H1 (cell line): ENCODE data around the gene LBR. TPM values are rescaled to one million over a fixed set of nuclear protein-coding genes. Genes with fewer than 3 reads are reported as not detected.

Experiments used
- CTCF ChIA-PET: fragments of 300-600 bp; sonication (Branson Sonifier 250); formaldehyde crosslinking; loops from one replicate; lab custom pipeline; 2021; ENCODE audit not compliant: partially characterized antibody; lab: Charles Lee
- POLR2A ChIA-PET: fragments of 300-600 bp; sonication (Branson Sonifier 250); formaldehyde crosslinking; loops from one replicate; lab custom pipeline; 2021; ENCODE audit warnings: inconsistent platforms; ENCODE audit not compliant: partially characterized antibody; lab: Charles Lee
- DNase-seq, 2 experiments: peaks; one replicate each; pipeline versions ENCODE4 v3.0.0 to v3.0.0-alpha.2; 2010 to 2022; ENCODE audit warnings: low spot score in 2 of 2, low read depth in 1 of 2, mixed read lengths in 1 of 2
- FAIRE-seq: peaks from 2 replicates; lab custom pipeline; 2011; peaks lifted over from hg19 to GRCh38; lab: Jason Lieb, UNC
- H2AFZ ChIP-seq: 2 replicates; pipeline ENCODE4 v1.8.1; 2012; ENCODE audit warnings: low read length, inconsistent platforms
- H2AK5ac ChIP-seq: 2 replicates; pipeline ENCODE4 v1.6.1; 2013; ENCODE audit warnings: low read depth, low read length
- H2BK120ac ChIP-seq: replicated peaks from 2 replicates; pipeline ENCODE3; 2013; ENCODE audit warnings: low read depth, low read length, inconsistent platforms
- H2BK12ac ChIP-seq: 2 replicates; pipeline ENCODE4 v1.6.1; 2013; ENCODE audit warnings: low read depth, low read length
- H2BK15ac ChIP-seq: 2 replicates; pipeline ENCODE4 v1.6.1; 2013; ENCODE audit warnings: low read length
- H2BK20ac ChIP-seq: 2 replicates; pipeline ENCODE4 v1.6.1; 2013; ENCODE audit warnings: low read length
- H2BK5ac ChIP-seq: 2 replicates; pipeline ENCODE4 v1.6.1; 2013; ENCODE audit warnings: low read depth, low read length
- H3K14ac ChIP-seq: 2 replicates; pipeline ENCODE4 v1.6.1; 2013; ENCODE audit warnings: inconsistent platforms; ENCODE audit not compliant: insufficient read length
- H3K18ac ChIP-seq: 2 replicates; pipeline ENCODE4 v1.6.1; 2013; ENCODE audit warnings: low read length; ENCODE audit errors: extremely low read depth
- H3K23ac ChIP-seq: 2 replicates; pipeline ENCODE4 v1.6.1; 2013; ENCODE audit warnings: inconsistent platforms; ENCODE audit not compliant: insufficient read length
- H3K23me2 ChIP-seq: 2 replicates; pipeline ENCODE4 v1.6.1; 2013; ENCODE audit warnings: low read depth, low read length
- H3K27ac ChIP-seq: 2 replicates; pipeline ENCODE4 v1.6.1; 2011; ENCODE audit warnings: low read depth, low read length, inconsistent platforms
- H3K27me3 ChIP-seq, 4 experiments: replicated peaks in 1 of 4; 1 replicate in 1 of 4; 2 replicates in 3 of 4; pipeline versions ENCODE4 v1.6.1 to v1.8.1; 2011 to 2013; ENCODE audit warnings: low read length in 3 of 4, mild to moderate bottlenecking in 3 of 4, inconsistent platforms in 2 of 4, mixed read lengths in 2 of 4, moderate library complexity in 1 of 4; ENCODE audit not compliant: control insufficient read depth in 3 of 4, insufficient read depth in 3 of 4; ENCODE audit errors: extremely low read depth in 1 of 4
- H3K36me3 ChIP-seq, 4 experiments: 2 replicates each; pipeline versions ENCODE4 v1.6.1 to v1.8.1; 2011 to 2013; ENCODE audit warnings: mild to moderate bottlenecking in 4 of 4, low read length in 3 of 4, moderate library complexity in 2 of 4, control low read depth in 1 of 4, inconsistent platforms in 1 of 4; ENCODE audit not compliant: insufficient read depth in 4 of 4, control insufficient read depth in 2 of 4
- H3K4ac ChIP-seq: replicated peaks from 2 replicates; pipeline ENCODE3; 2013; ENCODE audit warnings: low read length, low read depth, mixed read lengths, inconsistent platforms; ENCODE audit not compliant: insufficient read length
- H3K4me1 ChIP-seq, 4 experiments: replicated peaks in 1 of 4; 1 replicate in 1 of 4; 2 replicates in 3 of 4; pipeline versions ENCODE4 v1.6.1 to v1.8.1; 2011 to 2013; ENCODE audit warnings: low read length in 3 of 4, inconsistent platforms in 2 of 4, mixed read lengths in 1 of 4; ENCODE audit not compliant: insufficient read depth in 4 of 4, control insufficient read depth in 3 of 4
- H3K4me2 ChIP-seq, 2 experiments: 2 replicates each; pipeline versions ENCODE4 v1.6.1 to v1.8.1; 2011 to 2013; ENCODE audit warnings: low read depth in 2 of 2, low read length in 2 of 2, control low read depth in 1 of 2, inconsistent platforms in 1 of 2, mild to moderate bottlenecking in 1 of 2; ENCODE audit not compliant: insufficient read depth in 1 of 2
- H3K4me3 ChIP-seq, 4 experiments: fragments of 200-600, 300-600 bp in 1 of 4; sonication (generic), shearing (Covaris generic), sonication (Bioruptor Twin) in 1 of 4; 2 replicates each; pipeline versions ENCODE4 v1.5.1 to v1.8.1; 2011 to 2016; ENCODE audit warnings: low read length in 4 of 4, low read depth in 3 of 4, control low read depth in 2 of 4, inconsistent platforms in 2 of 4, mild to moderate bottlenecking in 2 of 4, mixed read lengths in 1 of 4, moderate library complexity in 1 of 4; ENCODE audit not compliant: insufficient read depth in 2 of 4; ENCODE audit errors: extremely low read depth in 1 of 4
- H3K56ac ChIP-seq: replicated peaks from 2 replicates; pipeline ENCODE3; 2013; ENCODE audit warnings: low read depth, mild to moderate bottlenecking, mixed read lengths, low read length, inconsistent platforms; ENCODE audit not compliant: insufficient read length
- H3K79me1 ChIP-seq: 2 replicates; pipeline ENCODE4 v1.6.1; 2013; ENCODE audit warnings: low read depth, low read length, control low read depth
- H3K79me2 ChIP-seq, 2 experiments: 2 replicates each; pipeline versions ENCODE4 v1.6.1 to v1.8.1; 2012 to 2013; ENCODE audit warnings: low read length in 2 of 2, mild to moderate bottlenecking in 2 of 2, inconsistent platforms in 1 of 2; ENCODE audit not compliant: insufficient read depth in 2 of 2, control insufficient read depth in 1 of 2
- H3K9ac ChIP-seq, 4 experiments: replicated peaks in 1 of 4; 1 replicate in 1 of 4; 2 replicates in 3 of 4; pipeline versions ENCODE4 v1.6.1 to v1.8.1; 2011 to 2013; ENCODE audit warnings: low read depth in 3 of 4, low read length in 3 of 4, control low read depth in 2 of 4, mild to moderate bottlenecking in 2 of 4, moderate library complexity in 2 of 4, inconsistent platforms in 1 of 4; ENCODE audit errors: extremely low read depth in 1 of 4
- H3K9me3 ChIP-seq, 2 experiments: 2 replicates each; pipeline versions ENCODE4 v1.6.1 to v1.8.1; 2012 to 2013; ENCODE audit warnings: mild to moderate bottlenecking in 2 of 2, moderate library complexity in 2 of 2, control low read depth in 1 of 2, inconsistent platforms in 1 of 2, low read depth in 1 of 2, low read length in 1 of 2, mixed read lengths in 1 of 2; ENCODE audit not compliant: insufficient read depth in 2 of 2
- H4K20me1 ChIP-seq, 2 experiments: replicated peaks in 1 of 2; 2 replicates each; pipeline versions ENCODE3 to v1.8.1; 2011 to 2013; ENCODE audit warnings: inconsistent platforms in 2 of 2, low read length in 2 of 2, mild to moderate bottlenecking in 1 of 2; ENCODE audit not compliant: insufficient read depth in 2 of 2, control insufficient read depth in 1 of 2
- H4K5ac ChIP-seq: 2 replicates; pipeline ENCODE4 v1.6.1; 2013; ENCODE audit warnings: low read length, low read depth, mixed read lengths, inconsistent platforms; ENCODE audit not compliant: insufficient read length
- H4K8ac ChIP-seq: 2 replicates; pipeline ENCODE4 v1.8.0; 2013; ENCODE audit warnings: mild to moderate bottlenecking, moderate library complexity, low read length, inconsistent platforms; ENCODE audit not compliant: insufficient read depth; ENCODE audit errors: extremely low read depth
- H4K91ac ChIP-seq: replicated peaks from 2 replicates; pipeline ENCODE3; 2013; ENCODE audit warnings: low read length, mixed read lengths, inconsistent platforms; ENCODE audit not compliant: insufficient read length
- BRCA1 ChIP-seq: IDR thresholded peaks from 2 replicates; pipeline ENCODE4 v1.6.1; 2012; ENCODE audit warnings: low read depth, low read length, improper control_type of control experiment
- CHD1 ChIP-seq: IDR thresholded peaks from 2 replicates; pipeline ENCODE4 v1.6.1; 2012; ENCODE audit warnings: low read depth, low read length, improper control_type of control experiment
- EZH2 ChIP-seq: fragments of 200-600 bp; sonication (generic); IDR thresholded peaks from 2 replicates; pipeline ENCODE4 v1.7.1; 2012; ENCODE audit warnings: low read depth, mild to moderate bottlenecking, moderate library complexity, low read length, inconsistent platforms; ENCODE audit not compliant: severe bottlenecking
- FOSL1 ChIP-seq: IDR thresholded peaks from 2 replicates; pipeline ENCODE4 v1.6.1; 2011; ENCODE audit warnings: mild to moderate bottlenecking, low read depth, low read length, moderate library complexity; ENCODE audit not compliant: insufficient read depth
- HDAC2 ChIP-seq, 2 experiments: fragments of 300-600 bp in 1 of 2; sonication (generic) in 1 of 2; IDR thresholded peaks; 2 replicates each; pipeline ENCODE4 v1.6.1; 2011 to 2012; ENCODE audit warnings: low read depth in 2 of 2, low read length in 2 of 2, mild to moderate bottlenecking in 2 of 2, moderate library complexity in 2 of 2, borderline replicate concordance in 1 of 2, inconsistent platforms in 1 of 2
- KDM4A ChIP-seq: IDR thresholded peaks from one replicate; pipeline ENCODE4 v1.7.1; 2012; ENCODE audit warnings: low read depth, mild to moderate bottlenecking, moderate library complexity, low read length, inconsistent platforms; ENCODE audit not compliant: severe bottlenecking
- RNF2 ChIP-seq: fragments of 200-900, 300-1000 bp; sonication (generic); IDR thresholded peaks from 2 replicates; pipeline ENCODE4 v1.7.1; 2016; ENCODE audit warnings: borderline replicate concordance, low read depth, mild to moderate bottlenecking, antibody characterized with exemption, low read length; ENCODE audit not compliant: poor library complexity, severe bottlenecking; ENCODE audit errors: missing control alignments
- SIRT6 ChIP-seq: IDR thresholded peaks from one replicate; pipeline ENCODE4 v1.7.1; 2012; ENCODE audit warnings: low read length, inconsistent platforms
- SIX5 ChIP-seq: IDR thresholded peaks from 2 replicates; pipeline ENCODE4 v1.6.1; 2011; ENCODE audit warnings: mild to moderate bottlenecking, low read depth, low read length
- TAF7 ChIP-seq: optimal IDR thresholded peaks from 2 replicates; pipeline ENCODE3; 2011; ENCODE audit warnings: low read depth, mild to moderate bottlenecking, inconsistent platforms, low read length, moderate library complexity, borderline replicate concordance
- ZNF274 ChIP-seq: IDR thresholded peaks from 2 replicates; pipeline ENCODE4 v1.7.0; 2012; ENCODE audit warnings: low read length, borderline replicate concordance; ENCODE audit errors: extremely low read depth
- WGBS, 2 experiments: shearing (Covaris generic) in 1 of 2; methylation state at CpG; one replicate each; pipeline versions ENCODE4 v1.1.6 to v1.1.7; 2013 to 2015; ENCODE audit warnings: low lambda C conversion rate in 2 of 2, mixed read lengths in 2 of 2, inconsistent platforms in 1 of 2, low coverage in 1 of 2, missing lambda C conversion rate in 1 of 2; ENCODE audit not compliant: insufficient replicate concordance in 2 of 2, insufficient coverage in 1 of 2, insufficient read length in 1 of 2; ENCODE audit errors: extremely low coverage in 1 of 2, missing lambda C conversion rate in 1 of 2; 5-methylcytosine and 5-hydroxymethylcytosine counted together
- polyA plus RNA-seq, 7 experiments: library from polyadenylated mRNA; depleted of rRNA in 3 of 7; stranded (reverse) in 5 of 7; unstranded in 2 of 7; fragments of >200 nt in 5 of 7; fragments of 200-250 nt in 2 of 7; gene quantifications; 1 replicate in 5 of 7; 2 replicates in 1 of 7; 4 replicates in 1 of 7; pipeline versions ENCODE4 v1.2.1 to v1.2.3, GENCODE V29; 2011 to 2013; ENCODE audit warnings: missing spikeins in 2 of 7, mixed read lengths in 2 of 7
- total RNA-seq: library from RNA; stranded (reverse); fragmentation: NEBNext Ultra II Directional; extraction: Animal tissue kit (Norgen Biotek cat#: 25700); gene quantifications from 2 replicates; pipeline ENCODE4 v1.2.1, GENCODE V29; 2021

The LBR gene
- total and polyA plus RNA-seq, 2 of the 8 experiments (the other 6 are each of a cell fraction or from before 2014, with no cell fraction given), result 32.1 to 89.8 TPM

DNA sequence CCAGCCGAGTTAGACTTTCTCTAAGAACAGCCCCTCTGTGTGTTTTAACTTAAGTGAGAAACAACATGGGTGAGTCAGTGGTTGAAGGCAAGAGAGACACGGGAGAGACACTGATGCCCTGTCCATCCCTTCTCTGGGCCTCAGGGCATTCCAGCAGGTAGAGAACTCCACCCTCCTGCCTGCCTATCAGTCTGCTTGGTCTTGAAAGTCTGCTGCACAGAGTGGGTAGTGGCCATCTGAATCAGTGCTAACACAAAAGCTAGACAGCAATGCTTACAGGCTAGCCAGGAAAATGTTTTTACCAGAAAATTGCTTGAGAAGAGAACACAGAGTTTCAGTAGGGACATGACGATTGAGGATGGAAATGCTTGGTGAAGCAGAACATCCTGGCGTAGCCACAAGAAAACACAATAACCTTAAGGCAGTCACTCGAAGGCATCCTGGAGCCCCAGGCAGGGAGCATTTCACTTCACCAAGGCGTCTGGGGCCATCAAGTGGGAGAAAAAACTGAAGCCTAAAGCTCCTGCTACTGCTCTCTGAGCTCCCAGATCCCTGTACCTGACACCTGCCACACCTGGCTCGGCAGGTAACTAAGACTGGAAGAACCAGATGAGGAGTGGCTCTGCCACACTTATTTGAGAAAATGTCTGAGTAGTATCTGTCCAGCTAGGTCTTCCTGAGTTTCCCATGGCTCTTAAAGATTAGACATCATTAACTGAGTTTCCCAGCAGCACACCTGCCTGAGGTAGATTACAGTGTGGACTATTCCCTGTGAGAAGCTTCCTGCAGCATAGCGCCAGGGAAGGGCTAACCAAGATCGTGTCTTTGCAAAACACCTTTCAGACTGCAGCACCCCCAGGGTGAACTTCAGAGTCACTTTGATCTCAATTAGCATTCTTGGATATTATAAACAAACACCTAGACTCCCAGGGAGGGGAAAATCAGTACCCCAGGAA lies 18.1 kb upstream of the LBR start:
- H3K9me3 ChIP-seq, result no peaks in the 10 kb centered on the region
- no peaks in the 10 kb centered on the region for H4K20me1 ChIP-seq
- H2BK20ac ChIP-seq, result no peak overlapping the region
- ChIA-PET CTCF (interaction anchor here (0.7 to 2.2 kb wide), 9 partner anchors 17 to 506 kb away, joined by 3 to 7 read pairs (median 3); partner anchors contain the start of gene LEFTY1), POLR2A (interaction anchor here (1.2 to 1.6 kb wide), 2 partner anchors 11 to 22 kb away, joined by 4 read pairs; no protein-coding TSS in a partner anchor)
- FAIRE-seq (no peak), DNase-seq (no peak)
- H3K4me1 ChIP-seq, result peaks cover 0 to 13% (median 6%) of the 10 kb centered on the region in 4 experiments; a peak in 4 of 7 replicates
- H2AK5ac ChIP-seq, result no peak overlapping the region
- no peak overlapping the region for H3K4me2 ChIP-seq
- H3K18ac ChIP-seq, result no peak overlapping the region
- H3K14ac ChIP-seq, result no peak overlapping the region
- H2AFZ ChIP-seq, result no peak overlapping the region
- H3K23me2 ChIP-seq, result no peaks in the 10 kb centered on the region
- no peaks in the 10 kb centered on the region for H3K79me1 ChIP-seq
- H2BK15ac ChIP-seq, result no peak overlapping the region
- H4K8ac ChIP-seq, result no peak overlapping the region
- no peak overlapping the region for H3K56ac ChIP-seq
- H3K27me3 ChIP-seq, result no peaks in the 10 kb centered on the region; a peak in 2 of 7 replicates
- 80% methylated on average over 9 of the region's 9 CpGs; no CpG with 5 or more reads in 1 of the 2 experiments for WGBS, 2 experiments
- H3K4me3 ChIP-seq, result no peak overlapping the region; a peak in 1 of 8 replicates
- H4K91ac ChIP-seq, result no peak overlapping the region
- H3K9ac ChIP-seq, result no peak overlapping the region
- H3K79me2 ChIP-seq, result no peaks in the 10 kb centered on the region
- H3K4ac ChIP-seq, result no peak overlapping the region
- no peaks in the 10 kb centered on the region for H3K36me3 ChIP-seq
- H2BK12ac ChIP-seq, result no peak overlapping the region
- H2BK5ac ChIP-seq, result no peak overlapping the region
- H4K5ac ChIP-seq, result no peak overlapping the region
- no peak overlapping the region for H3K27ac ChIP-seq
- H3K23ac ChIP-seq, result no peak overlapping the region
- no peak overlapping the region for H2BK120ac ChIP-seq
- TF ChIP-seq HDAC2 (IDR thresholded peaks at IDR 0.05; ENCODE audit: borderline replicate concordance in 1 of 2, low read depth in 2 of 2, low read length in 2 of 2) (no peak), BRCA1 (no peak), KDM4A (no peak), ZNF274 (no peak), TAF7 (no peak), SIX5 (no peak), FOSL1 (no peak), RNF2 (no peak), CHD1 (no peak), SIRT6 (no peak), EZH2 (no peak)
